Sigmoid colon (tissue), 7 donors: ENCODE data around the gene GJA3. TPM values are rescaled to one million over a fixed set of nuclear protein-coding genes. Genes with fewer than 3 reads are reported as not detected.

Experiments used
- DNase-seq: peaks from one replicate; pipeline ENCODE4 v3.0.0-alpha.2; 2019
- H3K27ac ChIP-seq, 4 donors: fragments of 200-600 bp; sonication (generic); one replicate each; pipeline ENCODE4 v1.5.1; 2016 to 2019; ENCODE audit warnings: mild to moderate bottlenecking in 1 of 4
- H3K27me3 ChIP-seq, 3 donors: fragments of 200-600 bp; sonication (generic); one replicate each; pipeline ENCODE4 v1.5.1; 2019; ENCODE audit warnings: mild to moderate bottlenecking in 1 of 3
- H3K36me3 ChIP-seq, 4 donors: fragments of 200-600 bp; sonication (generic); one replicate each; pipeline ENCODE4 v1.5.1; 2016 to 2019
- H3K4me1 ChIP-seq, 4 donors: fragments of 200-600 bp; sonication (generic); one replicate each; pipeline ENCODE4 v1.5.1; 2017 to 2019
- H3K4me3 ChIP-seq, 4 donors: fragments of 200-600 bp; sonication (generic); one replicate each; pipeline ENCODE4 v1.5.1; 2017 to 2019; ENCODE audit warnings: mild to moderate bottlenecking in 2 of 4, moderate library complexity in 1 of 4
- H3K9me3 ChIP-seq, 4 donors: fragments of 200-600 bp in 3 of 4; sonication (generic) in 3 of 4; one replicate each; pipeline versions ENCODE4 v1.5.1 to v1.6.1; 2013 to 2019
- CTCF ChIP-seq, 4 experiments: fragments of 450-650 bp in 3 of 4; fragments of 200-600 bp in 1 of 4; IDR thresholded peaks; one replicate each; pipeline ENCODE4 v1.5.1; 2016 to 2019; ENCODE audit warnings: antibody characterized with exemption in 4 of 4, mild to moderate bottlenecking in 3 of 4, moderate library complexity in 2 of 4
- EP300 ChIP-seq, 4 donors: sonication (generic); formaldehyde crosslinking; IDR thresholded peaks; one replicate each; pipeline ENCODE4 v1.6.1; 2017; ENCODE audit warnings: antibody characterized with exemption in 4 of 4
- POLR2A ChIP-seq, 2 donors: fragments of 450-650 bp; IDR thresholded peaks; one replicate each; pipeline ENCODE4 v1.6.1; 2016; ENCODE audit warnings: antibody characterized with exemption in 2 of 2, mild to moderate bottlenecking in 2 of 2, moderate library complexity in 2 of 2
- POLR2AphosphoS5 ChIP-seq, 4 donors: sonication (generic); formaldehyde crosslinking; IDR thresholded peaks; one replicate each; pipeline ENCODE4 v1.6.1; 2017; ENCODE audit warnings: antibody characterized with exemption in 4 of 4
- WGBS, 2 donors: extraction: QIAGEN DNeasy Blood & Tissue Kit; methylation state at CpG; one replicate each; pipeline ENCODE4 v1.1.7; 2013; 5-methylcytosine and 5-hydroxymethylcytosine counted together
- intact Hi-C: fragments of 100-400 bp; cut with DNase I; formaldehyde crosslinking; loops from one replicate; pipeline ENCODE4 v1.15.1; 2023
- polyA plus RNA-seq, 3 donors: library from polyadenylated mRNA; stranded (reverse); fragments of 200-250 nt; gene quantifications; one replicate each; pipeline ENCODE4 v1.2.3, GENCODE V29; 2013
- total RNA-seq, 4 donors: library from RNA; depleted of rRNA; stranded (reverse); fragments of >200 nt; gene quantifications; one replicate each; pipeline ENCODE4 v1.1.0, GENCODE V29; 2016
- donor health status: healthy with polysubstance abuse.
- donor health status: Bipolar disorder and iron deficiency.
- donor health status: healthy.

The GJA3 gene
- total and polyA plus RNA-seq, 7 donors, result 0.10 TPM; not detected in 6

GRCh38 chr13:20177049-20177831 lies 16.4 kb upstream of the GJA3 start:
- Histone ChIP-seq H3K9me3 (no peaks in the 10 kb centered on the region), H3K4me1 (peaks cover 0 to 6% (median 0%) of the 10 kb centered on the region in 4 donors), H3K27ac (no peak overlapping the region), H3K36me3 (no peaks in the 10 kb centered on the region), H3K4me3 (no peak overlapping the region), H3K27me3 (peaks cover 6 to 66% (median 18%) of the 10 kb centered on the region in 3 donors)
- no peak for TF ChIP-seq POLR2AphosphoS5 (IDR thresholded peaks at IDR 0.05)
- no peak for TF ChIP-seq CTCF (IDR thresholded peaks at IDR 0.05)
- no peak for TF ChIP-seq EP300 (IDR thresholded peaks at IDR 0.05)
- intact Hi-C loops, result no loop called here
- WGBS, 2 donors, result 54 to 56% methylated on average over 67 of the region's 67 CpGs
- no peak for DNase-seq

DNA sequence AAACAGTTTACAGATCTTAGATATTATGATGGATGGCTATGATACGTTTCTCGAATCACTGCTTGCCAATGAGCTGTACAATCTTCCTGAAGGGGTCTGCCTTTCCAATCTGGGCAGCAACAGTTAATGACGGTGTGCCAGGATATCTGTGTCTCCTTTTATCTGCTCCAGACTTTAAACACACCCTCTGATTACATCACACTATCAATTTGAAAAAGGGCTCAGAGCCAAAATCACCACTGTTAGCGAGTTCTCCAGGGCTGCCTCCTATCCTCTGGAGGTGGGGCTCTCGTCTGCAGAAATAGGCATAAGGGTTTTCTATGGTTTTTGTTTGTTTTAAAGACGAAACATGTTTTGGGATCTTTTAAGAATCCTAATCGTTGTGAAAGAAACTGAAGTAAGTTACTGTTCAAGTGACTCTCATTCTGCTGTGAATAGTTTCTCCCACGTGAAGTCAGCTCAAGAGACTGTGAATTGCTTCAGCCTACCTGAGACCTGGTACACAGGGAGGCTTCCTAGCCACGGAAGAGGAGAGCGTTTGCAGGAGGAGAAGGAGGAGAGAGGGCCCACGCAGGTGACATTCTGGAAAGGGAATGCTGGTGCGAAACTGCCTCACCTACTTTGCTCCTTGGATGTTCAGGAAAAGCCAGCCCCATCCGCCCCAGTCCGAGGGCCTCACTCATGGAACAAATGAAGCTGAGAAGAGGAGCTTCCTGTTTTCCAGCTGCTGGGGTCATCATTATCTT lies 15.2 kb upstream of the GJA3 start:
- 67 to 77% methylated on average over 14 of the region's 14 CpGs for WGBS, 2 donors
- DNase-seq, result no peak
- Histone ChIP-seq H3K36me3 (no peaks in the 10 kb centered on the region), H3K9me3 (no peaks in the 10 kb centered on the region), H3K27me3 (peaks cover 6 to 55% (median 18%) of the 10 kb centered on the region in 3 donors), H3K4me3 (no peak overlapping the region), H3K27ac (peak overlapping the region in 1 of 4 donors; percentile 55), H3K4me1 (peaks cover 0 to 6% (median 0%) of the 10 kb centered on the region in 4 donors)
- TF ChIP-seq POLR2AphosphoS5 (IDR thresholded peaks at IDR 0.05) (no peak), CTCF (IDR thresholded peaks at IDR 0.05) (no peak), POLR2A (IDR thresholded peaks at IDR 0.05) (no peak), EP300 (IDR thresholded peaks at IDR 0.05) (no peak)
- intact Hi-C loops, result no loop called here

- no peak for DNase-seq
- Histone ChIP-seq H3K9me3 (no peaks in the 10 kb centered on the region), H3K4me3 (no peak overlapping the region), H3K27ac (peak overlapping the region in 1 of 4 donors; percentile 55), H3K27me3 (peaks cover 6 to 52% (median 18%) of the 10 kb centered on the region in 3 donors), H3K36me3 (no peaks in the 10 kb centered on the region), H3K4me1 (peaks cover 0 to 6% (median 0%) of the 10 kb centered on the region in 4 donors)
- 89% methylated on average over 3 of the region's 3 CpGs for WGBS, 2 donors
- intact Hi-C loops, result no loop called here
- no peak for TF ChIP-seq POLR2A (IDR thresholded peaks at IDR 0.05)
- TF ChIP-seq CTCF (IDR thresholded peaks at IDR 0.05), result no peak
- TF ChIP-seq POLR2AphosphoS5 (IDR thresholded peaks at IDR 0.05), result no peak
- no peak for TF ChIP-seq EP300 (IDR thresholded peaks at IDR 0.05)
These were observed 14.5 kb upstream of the GJA3 start for GRCh38 chr13:20175406-20175794.

DNA sequence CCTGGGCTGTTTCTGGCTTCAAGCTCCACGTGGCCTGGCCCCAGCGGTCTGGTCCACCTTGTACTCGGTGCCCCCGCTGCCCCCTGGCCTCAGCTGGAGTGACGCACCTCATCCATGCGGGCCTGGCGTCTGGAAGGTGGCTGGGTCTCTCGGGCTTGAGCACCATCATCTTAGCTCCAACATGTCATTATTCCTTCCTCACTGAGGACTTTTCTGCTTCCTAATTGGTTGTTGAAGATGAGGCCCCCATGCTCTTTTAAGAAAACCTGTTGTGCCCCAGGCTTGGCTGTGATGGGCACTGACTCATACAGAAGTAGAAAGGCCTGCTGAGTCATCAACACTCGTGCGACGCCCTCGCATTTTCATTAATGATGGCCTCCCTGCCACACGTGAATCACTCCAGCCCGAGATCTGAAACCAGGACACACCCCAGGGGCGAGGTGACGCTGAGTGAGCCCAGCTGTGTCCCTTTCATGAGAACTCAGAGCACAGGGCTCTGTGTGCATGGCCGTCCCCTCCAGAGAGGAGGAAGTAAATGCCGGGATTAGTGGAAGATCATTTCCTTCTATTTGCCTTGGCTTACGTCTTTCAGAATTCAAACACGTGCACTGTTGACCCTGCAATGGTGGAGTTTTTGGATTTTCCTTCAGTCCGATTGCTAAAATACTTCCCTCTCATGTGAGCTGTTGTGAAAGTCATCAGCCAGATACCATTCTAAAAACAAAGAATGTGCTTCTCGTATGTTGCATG lies 14.0 kb upstream of the GJA3 start:
- no peaks in the 10 kb centered on the region for H3K36me3 ChIP-seq
- peak; percentile 82 for DNase-seq
- no peak overlapping the region for H3K4me3 ChIP-seq
- peaks cover 6 to 51% (median 18%) of the 10 kb centered on the region in 3 donors for H3K27me3 ChIP-seq
- H3K9me3 ChIP-seq, result no peaks in the 10 kb centered on the region
- H3K27ac ChIP-seq, result peak overlapping the region in 1 of 4 donors; percentile 55
- whole genome bisulfite sequencing, 2 donors, result 38 to 47% methylated on average over 22 of the region's 22 CpGs
- peaks cover 0 to 6% (median 0%) of the 10 kb centered on the region in 4 donors for H3K4me1 ChIP-seq
- TF ChIP-seq CTCF (IDR thresholded peaks at IDR 0.05), result no peak
- TF ChIP-seq POLR2A (IDR thresholded peaks at IDR 0.05), result no peak
- TF ChIP-seq POLR2AphosphoS5 (IDR thresholded peaks at IDR 0.05), result peak in 1 of 4 donors; percentile 48
- TF ChIP-seq EP300 (IDR thresholded peaks at IDR 0.05), result peak in 1 of 4 donors; percentile 10
- intact Hi-C loops, result no loop called here
